Uterus (tissue), 4 donors: ENCODE data around the gene CRTC3. TPM values are rescaled to one million over a fixed set of nuclear protein-coding genes. Genes with fewer than 3 reads are reported as not detected.
"Not testable (repeated sequence)": the region's sequence is repeated elsewhere in the genome, so short reads cannot be mapped to it uniquely, and the experiment has no call there.

Experiments used
- DNase-seq, 2 donors: peaks; one replicate each; pipeline ENCODE4 v3.0.0-alpha.2; 2019 to 2020
- H3K27ac ChIP-seq, 2 donors: fragments of 200-600 bp; sonication (generic); 1 replicate in 1 of 2; 2 replicates in 1 of 2; pipeline ENCODE4 v1.5.1; 2016 to 2018
- H3K27me3 ChIP-seq, 2 donors: fragments of 200-600 bp; sonication (generic); one replicate each; pipeline ENCODE4 v1.5.1; 2018 to 2019; ENCODE audit warnings: control low read depth in 1 of 2
- H3K36me3 ChIP-seq, 2 donors: fragments of 200-600 bp; sonication (generic); one replicate each; pipeline ENCODE4 v1.5.1; 2019; ENCODE audit warnings: control low read depth in 1 of 2
- H3K4me1 ChIP-seq, 2 donors: fragments of 200-600 bp; sonication (generic); one replicate each; pipeline ENCODE4 v1.5.1; 2018 to 2019; ENCODE audit warnings: control low read depth in 1 of 2
- H3K4me3 ChIP-seq, 2 donors: fragments of 200-600 bp; sonication (generic); 1 replicate in 1 of 2; 2 replicates in 1 of 2; pipeline ENCODE4 v1.5.1; 2018 to 2019; ENCODE audit warnings: mild to moderate bottlenecking in 1 of 2
- H3K9me3 ChIP-seq, 2 donors: fragments of 200-600 bp; sonication (generic); one replicate each; pipeline ENCODE4 v1.5.1; 2019; ENCODE audit warnings: control low read depth in 1 of 2
- CTCF ChIP-seq, 4 experiments: fragments of 200-600 bp in 2 of 4; fragments of 450-650 bp in 2 of 4; sonication (generic) in 2 of 4; IDR thresholded peaks; one replicate each; pipeline ENCODE4 v1.5.1; 2016 to 2019; ENCODE audit warnings: antibody characterized with exemption in 4 of 4, mild to moderate bottlenecking in 2 of 4, moderate library complexity in 1 of 4
- POLR2A ChIP-seq, 2 donors: fragments of 450-650 bp; IDR thresholded peaks; one replicate each; pipeline ENCODE4 v1.6.1; 2016; ENCODE audit warnings: antibody characterized with exemption in 2 of 2, mild to moderate bottlenecking in 1 of 2, moderate library complexity in 1 of 2
- intact Hi-C: fragments of 100-400 bp; cut with DNase I; formaldehyde crosslinking; loops from one replicate; pipeline ENCODE4 v1.15.1; 2023; ENCODE audit warnings: low total_unique reads
- total RNA-seq, 4 donors: library from RNA; depleted of rRNA in 3 of 4; stranded (reverse); fragments of >200 nt in 3 of 4; gene quantifications; one replicate each; pipeline versions ENCODE4 v1.1.0 to v1.2.4, GENCODE V29; 2014 to 2023
- donor health status: DM: yes; HTN: yes; CAD: no.

Gene CRTC3
- total RNA-seq, 4 donors from 2014 or later: 18.4 to 89.4 (median 40.9) TPM

GRCh38 chr15:90625037-90625436 lies 95.3 kb downstream of the CRTC3 start:
- H3K27me3 ChIP-seq: no peaks in the 10 kb centered on the region
- intact Hi-C loops: no loop called here
- no peak overlapping the region for H3K27ac ChIP-seq
- H3K4me3 ChIP-seq: no peak overlapping the region
- H3K4me1 ChIP-seq: no peaks in the 10 kb centered on the region
- no peak for DNase-seq
- TF ChIP-seq CTCF (IDR thresholded peaks at IDR 0.05) (no peak), POLR2A (IDR thresholded peaks at IDR 0.05) (no peak)
- no peaks in the 10 kb centered on the region for H3K36me3 ChIP-seq
- H3K9me3 ChIP-seq: no peaks in the 10 kb centered on the region

GRCh38 chr15:90629217-90629616 lies 99.5 kb downstream of the CRTC3 start:
- DNase-seq: no peak
- Histone ChIP-seq H3K36me3 (no peaks in the 10 kb centered on the region), H3K27ac (no peak overlapping the region), H3K27me3 (no peaks in the 10 kb centered on the region), H3K4me3 (no peak overlapping the region), H3K4me1 (no peaks in the 10 kb centered on the region), H3K9me3 (no peaks in the 10 kb centered on the region)
- TF ChIP-seq POLR2A (IDR thresholded peaks at IDR 0.05): no peak
- no peak for TF ChIP-seq CTCF (IDR thresholded peaks at IDR 0.05)
- intact Hi-C loops: no loop called here

DNA sequence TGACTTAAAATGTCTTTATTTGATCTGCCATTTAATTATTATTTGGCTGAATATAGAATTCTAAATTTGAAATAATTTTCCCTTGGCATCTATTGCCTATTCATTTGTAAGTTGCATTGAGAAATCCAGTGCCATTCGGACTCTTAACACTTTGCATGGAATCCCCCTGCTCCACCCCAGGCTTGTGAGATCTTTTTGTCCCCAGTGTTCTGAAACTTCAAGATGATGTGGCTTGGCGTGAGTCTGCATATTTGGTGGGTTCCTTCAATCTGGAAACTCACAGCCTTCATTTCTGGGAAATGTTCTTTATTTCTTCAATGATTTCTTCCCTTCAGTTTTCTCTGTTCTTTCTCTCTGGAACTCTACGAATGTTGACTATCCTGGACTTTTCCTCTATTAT lies 103.6 kb downstream of the CRTC3 start:
- no peak for DNase-seq
- Histone ChIP-seq H3K27me3 (no peaks in the 10 kb centered on the region), H3K4me1 (no peaks in the 10 kb centered on the region), H3K36me3 (no peaks in the 10 kb centered on the region), H3K27ac (no peak overlapping the region), H3K4me3 (no peak overlapping the region), H3K9me3 (no peaks in the 10 kb centered on the region)
- no peak for TF ChIP-seq POLR2A (IDR thresholded peaks at IDR 0.05)
- no peak for TF ChIP-seq CTCF (IDR thresholded peaks at IDR 0.05)
- intact Hi-C loops: no loop called here

DNA sequence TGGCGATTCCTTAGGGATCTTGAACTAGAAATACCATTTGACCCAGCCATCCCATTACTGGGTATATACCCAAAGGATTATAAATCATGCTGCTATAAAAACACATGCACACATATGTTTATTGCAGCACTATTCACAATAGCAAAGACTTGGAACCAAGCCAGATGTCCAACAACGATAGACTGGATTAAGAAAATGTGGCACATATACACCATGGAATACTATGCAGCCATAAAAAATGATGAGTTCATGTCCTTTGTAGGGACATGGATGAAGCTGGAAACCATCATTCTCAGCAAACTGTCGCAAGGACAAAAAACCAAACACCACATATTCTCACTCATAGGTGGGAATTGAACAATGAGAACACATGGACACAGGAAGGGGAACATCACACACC lies 107.3 kb downstream of the CRTC3 start:
- H3K27me3 ChIP-seq, H3K36me3 ChIP-seq, intact Hi-C loops, H3K9me3 ChIP-seq, DNase-seq, H3K4me1 ChIP-seq, H3K4me3 ChIP-seq, H3K27ac ChIP-seq: not testable (repeated sequence)

GRCh38 chr15:90637693-90638092 lies 108.0 kb downstream of the CRTC3 start:
- Histone ChIP-seq H3K36me3 (no peaks in the 10 kb centered on the region), H3K27ac (no peak overlapping the region), H3K4me1 (no peaks in the 10 kb centered on the region), H3K4me3 (no peak overlapping the region), H3K27me3 (no peaks in the 10 kb centered on the region), H3K9me3 (no peaks in the 10 kb centered on the region)
- TF ChIP-seq CTCF (IDR thresholded peaks at IDR 0.05) (no peak), POLR2A (IDR thresholded peaks at IDR 0.05) (no peak)
- intact Hi-C loops: no loop called here
- DNase-seq: no peak

GRCh38 chr15:90638201-90638691 lies 108.5 kb downstream of the CRTC3 start:
- Histone ChIP-seq H3K27me3 (no peaks in the 10 kb centered on the region), H3K4me3 (no peak overlapping the region), H3K36me3 (no peaks in the 10 kb centered on the region), H3K4me1 (no peaks in the 10 kb centered on the region), H3K9me3 (no peaks in the 10 kb centered on the region), H3K27ac (no peak overlapping the region)
- no peak for TF ChIP-seq CTCF (IDR thresholded peaks at IDR 0.05)
- no peak for TF ChIP-seq POLR2A (IDR thresholded peaks at IDR 0.05)
- intact Hi-C loops: no loop called here
- DNase-seq: no peak
